Activated CD4-positive, alpha-beta T cell treated with anti-CD3 and anti-CD28 coated beads, Interleukin-2, amount 50 U/mL, for 4 hours (primary cell): ENCODE data around the gene DNAJB8.

ENCODE experiments used
- DNase-seq, 2 experiments: peaks; one replicate each; pipeline ENCODE4 v3.0.0-alpha.2; 2020

DNAJB8 gene

DNA sequence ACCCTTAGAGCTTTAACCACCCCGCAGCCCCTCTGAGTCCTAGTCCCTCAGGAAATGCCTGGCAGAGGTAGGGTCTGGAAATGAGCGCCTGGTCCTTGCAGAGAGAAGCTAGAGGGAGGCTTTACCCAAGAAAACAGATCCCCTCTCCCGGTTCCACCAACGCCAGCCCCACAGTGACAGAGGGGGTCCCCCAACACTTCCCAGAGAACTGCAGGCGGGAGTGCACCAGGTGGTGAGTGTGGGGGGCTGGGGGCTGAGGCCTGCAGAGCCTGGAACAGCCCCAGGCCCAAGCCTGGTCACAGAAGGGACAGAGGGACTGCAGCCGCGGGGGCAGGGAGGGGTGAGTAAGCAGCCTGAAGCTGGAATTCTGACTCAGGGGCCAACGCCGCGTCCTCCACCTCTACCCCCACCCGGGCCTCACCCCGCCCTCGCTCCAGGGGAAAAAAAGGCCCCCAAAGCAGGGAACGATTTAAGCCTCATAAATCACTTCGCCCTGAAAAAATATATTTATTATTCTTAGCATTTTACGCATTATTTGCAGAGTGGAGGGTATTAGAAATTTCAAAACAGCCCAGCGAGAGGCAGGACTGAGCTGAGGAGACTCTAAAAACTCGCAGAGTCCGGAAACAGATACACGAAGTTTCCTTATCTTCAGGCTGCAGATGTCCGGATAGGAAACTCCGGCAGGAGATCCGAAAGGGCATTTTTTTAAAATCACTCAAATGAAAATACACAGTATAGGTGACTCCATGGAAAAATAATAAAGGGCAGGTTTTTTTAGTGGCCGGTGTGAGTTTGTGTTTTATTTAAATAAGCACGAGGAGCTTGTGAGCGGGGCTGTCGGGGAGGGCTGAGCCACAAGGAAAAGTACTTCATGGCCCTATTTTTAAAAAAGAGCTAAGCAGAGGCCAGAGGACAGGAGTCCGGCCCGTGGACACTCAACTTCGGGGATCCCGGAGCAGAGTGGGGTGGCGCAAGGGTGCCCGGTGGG, 16.3 kb upstream of the DNAJB8 start:
- DNase-seq: no peak

DNA sequence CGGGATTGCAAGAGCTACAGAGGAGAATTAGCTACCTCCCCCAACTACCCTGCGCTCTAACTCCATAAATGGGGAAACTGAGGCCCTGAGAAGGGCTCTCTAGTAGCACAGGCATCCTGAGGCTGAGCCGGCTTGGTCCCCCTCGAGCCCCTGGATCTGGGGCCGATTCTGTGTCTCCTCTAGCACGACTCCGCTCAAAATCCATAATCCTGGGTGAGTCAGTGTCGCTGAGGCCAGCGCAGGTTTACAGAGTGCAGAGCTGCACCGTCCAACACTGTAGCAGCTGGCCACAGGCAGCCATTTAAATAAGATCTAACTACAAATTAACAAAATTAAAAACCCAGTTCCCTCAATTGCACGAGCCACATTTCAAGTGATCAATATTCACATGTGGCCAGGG, 15.5 kb upstream of the DNAJB8 start:
- DNase-seq: no peak

DNA sequence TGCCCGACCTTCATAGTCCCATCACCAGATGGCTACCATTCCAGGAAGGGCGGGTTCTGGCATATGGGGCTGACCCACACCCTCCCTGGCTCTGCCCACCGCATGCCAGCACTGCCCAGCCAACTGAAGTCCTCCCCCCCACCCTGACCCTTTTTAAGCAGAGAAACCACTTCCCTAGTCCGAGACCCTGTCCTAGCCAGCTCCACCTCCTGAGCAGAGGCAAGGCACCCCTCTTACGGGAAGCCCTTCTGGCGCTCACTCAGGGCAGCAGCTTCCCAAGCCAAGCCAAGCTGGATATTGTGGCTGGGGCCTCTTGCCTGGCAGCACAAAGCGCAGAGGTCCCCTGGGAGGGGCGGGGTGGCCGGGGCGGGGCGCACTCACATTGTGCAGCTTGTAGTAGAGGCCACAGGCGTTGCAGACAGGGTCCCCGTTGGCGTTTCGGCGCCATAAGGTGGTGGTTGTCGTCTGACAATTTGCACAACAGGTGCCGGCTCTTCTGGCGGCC, 14.8 kb upstream of the DNAJB8 start:
- no peak for DNase-seq

DNA sequence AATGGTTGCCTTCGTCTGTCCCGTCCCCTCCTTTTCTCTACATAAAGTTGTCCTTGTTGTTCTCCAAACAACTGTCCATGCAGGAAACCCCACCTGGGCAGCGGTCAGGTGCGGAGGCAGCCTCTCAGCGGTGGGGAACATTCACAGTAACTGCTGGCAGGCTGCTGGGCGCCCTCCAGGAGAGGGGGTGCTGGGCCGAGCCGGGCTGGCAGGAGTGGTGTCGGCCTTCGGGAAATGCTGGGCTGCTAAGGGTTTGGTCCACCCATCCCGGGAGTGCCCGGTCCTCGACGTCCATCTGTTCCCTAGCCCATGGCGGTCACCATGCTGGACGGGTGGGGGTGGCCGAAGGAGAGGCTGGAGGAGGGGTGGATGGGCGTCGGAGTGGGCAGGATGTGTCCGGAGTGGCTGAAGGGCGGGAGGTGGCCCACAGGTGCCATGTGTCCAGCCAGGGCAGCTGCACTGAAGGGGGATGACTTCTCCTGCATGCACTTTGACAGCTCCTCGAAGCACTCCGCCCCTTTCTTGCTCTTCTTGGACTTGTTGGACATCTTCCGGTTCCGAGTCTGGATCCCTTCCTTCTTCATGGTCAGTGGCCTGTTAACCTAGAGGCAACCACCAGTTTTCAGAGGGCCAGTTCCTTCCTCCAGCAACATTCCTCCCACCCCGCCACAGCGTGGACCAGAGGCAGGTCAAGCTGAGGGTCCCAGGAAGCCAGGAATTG, 14.2 kb upstream of the DNAJB8 start:
- no peak for DNase-seq

DNA sequence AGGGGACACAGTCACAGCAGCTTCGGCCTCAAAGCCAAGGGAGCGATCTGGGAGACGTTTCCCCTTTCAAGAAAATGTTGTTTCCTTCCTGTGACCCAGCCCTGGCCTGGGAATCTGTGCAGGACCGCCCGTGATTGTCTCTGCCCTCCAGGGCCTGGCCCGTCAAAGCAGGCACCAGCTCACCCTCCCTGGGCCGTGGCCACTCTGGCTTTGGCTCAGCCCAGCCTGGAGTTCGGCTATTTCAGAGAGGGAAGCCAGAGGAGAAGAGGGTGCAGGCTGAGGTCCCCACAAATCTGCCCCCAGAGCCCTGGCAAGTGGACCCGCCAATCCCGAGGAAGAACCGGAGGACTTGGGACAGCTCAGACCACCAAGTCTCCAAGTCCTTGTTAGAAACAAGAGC, 13.6 kb upstream of the DNAJB8 start:
- DNase-seq: no peak

DNA sequence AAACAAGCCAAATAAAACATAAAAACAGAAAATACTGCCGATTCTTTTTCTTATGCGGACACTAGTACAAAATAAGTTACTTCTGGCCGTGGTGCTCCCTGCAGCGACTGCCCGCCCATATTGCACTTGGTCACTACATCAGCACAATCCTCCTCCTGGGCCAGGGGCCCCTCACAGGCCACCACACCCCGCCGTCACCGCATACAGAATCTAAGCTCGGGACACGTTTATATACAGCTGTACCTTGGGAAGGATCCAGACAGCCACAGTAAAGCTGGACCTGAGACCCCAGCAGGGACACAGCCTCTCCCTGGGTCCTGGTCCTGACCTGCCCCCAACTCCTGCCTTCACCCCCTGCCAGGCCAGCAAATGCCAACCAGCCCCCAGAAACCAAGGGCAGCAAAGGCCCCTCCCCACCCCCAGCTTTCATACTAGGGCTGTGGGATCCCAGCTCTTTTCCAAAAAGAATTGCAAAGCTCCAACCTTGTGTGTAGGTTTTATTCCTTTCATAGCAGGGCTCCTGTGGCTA, 12.9 kb upstream of the DNAJB8 start:
- no peak for DNase-seq

DNA sequence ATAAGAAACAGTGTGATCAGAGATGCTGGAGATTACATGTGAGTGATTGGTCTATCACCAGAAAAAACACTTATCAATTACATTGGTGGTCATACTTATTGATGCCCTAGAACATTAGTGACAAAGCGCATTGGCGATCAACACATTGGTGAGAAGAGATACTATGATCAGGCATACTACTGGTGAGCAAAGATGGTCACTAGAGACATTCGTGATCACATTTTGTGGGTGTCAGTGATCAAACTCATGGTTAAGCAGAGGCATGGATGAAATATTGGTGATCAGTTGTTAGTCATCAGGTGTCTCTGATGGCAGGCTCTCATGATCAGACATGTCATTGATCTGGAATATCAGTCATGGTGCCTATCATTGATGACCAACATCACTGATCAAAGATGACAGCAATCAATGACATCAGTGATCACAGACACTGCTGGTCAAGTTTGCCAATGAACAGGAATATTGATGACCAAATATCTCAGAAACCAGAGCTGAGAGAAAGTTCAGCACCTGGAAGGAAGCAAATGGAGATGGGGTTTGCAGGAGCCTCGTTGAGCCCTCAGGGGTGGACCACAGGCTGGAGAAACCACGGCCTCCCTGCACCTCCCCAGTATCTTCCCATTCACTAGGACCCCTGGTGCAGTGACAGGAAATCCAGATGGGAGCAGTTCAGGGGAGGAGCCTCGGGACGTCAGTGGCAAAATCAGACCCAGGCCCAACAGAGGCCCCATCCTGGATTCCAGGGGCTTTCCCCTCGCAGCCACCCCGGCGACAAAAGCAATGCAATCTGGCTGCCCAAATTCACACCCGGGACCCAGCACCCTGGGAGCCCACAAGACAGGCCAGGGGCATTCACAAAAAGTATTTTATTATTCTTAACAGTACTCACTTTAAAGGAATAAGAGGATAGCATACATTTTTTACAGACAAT, 12.2 kb upstream of the DNAJB8 start:
- no peak for DNase-seq

DNA sequence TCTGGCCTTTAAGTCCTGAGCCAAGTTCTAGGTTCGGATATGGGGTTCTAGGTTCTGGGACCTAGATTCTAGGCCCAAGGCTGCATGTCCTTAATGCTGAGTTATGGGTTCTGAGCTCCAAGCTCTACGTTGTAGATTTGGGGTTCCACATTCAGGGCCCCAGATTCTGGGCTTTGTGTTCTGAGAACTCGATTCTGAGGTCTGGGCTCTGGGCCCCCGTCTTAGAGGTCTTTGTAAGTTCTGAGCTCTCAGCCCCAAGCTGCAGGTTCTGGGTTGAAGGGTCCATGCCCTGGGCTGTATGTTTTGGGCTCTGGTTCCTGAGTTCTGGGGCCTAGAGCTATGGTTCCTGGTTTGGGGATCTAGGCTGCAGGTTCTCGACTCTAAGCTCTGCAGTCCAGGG, 10.0 kb upstream of the DNAJB8 start:
- DNase-seq: no peak

DNA sequence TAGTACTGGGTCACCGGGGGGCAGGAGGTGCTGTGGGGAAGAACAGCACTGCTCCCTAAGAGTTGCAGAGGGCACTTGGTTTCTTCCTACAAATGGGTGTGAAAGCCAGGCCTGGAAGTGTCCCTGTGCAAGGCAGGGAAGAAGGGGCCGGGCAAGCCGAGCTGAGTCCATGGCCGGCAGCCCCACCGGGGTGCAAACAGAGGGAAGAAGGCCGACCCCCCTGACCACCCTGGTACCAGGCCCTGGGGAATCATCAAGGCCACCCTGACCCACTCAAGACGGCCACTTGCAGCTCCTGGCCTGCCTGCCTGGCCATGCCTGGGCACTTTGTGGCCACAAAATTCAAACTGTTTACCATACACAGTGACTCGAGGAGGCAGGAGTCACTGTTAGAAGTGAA, 8.7 kb upstream of the DNAJB8 start:
- DNase-seq: no peak

DNA sequence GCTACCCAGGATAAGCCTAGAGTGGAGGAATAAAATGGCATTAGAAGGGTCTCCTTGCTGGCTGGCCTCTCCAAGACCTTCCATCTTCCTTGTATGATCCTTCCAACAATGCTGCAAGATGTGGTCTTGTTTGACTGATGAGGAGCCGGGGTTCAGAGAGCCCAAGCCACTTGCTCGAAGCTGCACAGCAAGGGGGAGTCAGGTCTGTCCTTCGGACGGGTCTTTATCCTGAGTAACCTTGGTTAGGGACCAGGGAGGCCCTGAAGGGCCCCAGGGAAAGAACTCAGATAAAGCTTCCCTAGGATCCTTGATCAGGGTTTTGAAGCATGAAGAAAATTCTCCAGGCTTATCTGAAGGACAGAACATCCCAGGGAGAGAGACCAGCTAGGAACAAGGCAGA, 7.0 kb upstream of the DNAJB8 start:
- no peak for DNase-seq

DNA sequence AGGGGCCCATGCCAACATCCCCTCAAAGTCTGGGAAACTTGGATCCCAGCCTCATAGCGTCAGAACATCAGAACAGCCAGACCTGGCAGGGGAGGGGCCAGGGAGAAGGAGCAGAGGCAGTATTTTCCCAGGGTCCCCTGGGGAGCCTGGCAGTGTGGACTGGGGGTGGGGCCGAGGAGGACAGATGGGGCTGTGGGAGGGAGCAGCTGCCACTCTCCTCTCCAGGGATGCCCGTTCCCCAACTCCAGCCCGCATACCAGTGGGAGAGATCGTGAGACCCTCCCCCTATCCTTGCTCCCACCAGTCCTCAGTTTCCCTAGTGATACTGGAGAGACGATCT, 6.5 kb upstream of the DNAJB8 start:
- DNase-seq: no peak

DNA sequence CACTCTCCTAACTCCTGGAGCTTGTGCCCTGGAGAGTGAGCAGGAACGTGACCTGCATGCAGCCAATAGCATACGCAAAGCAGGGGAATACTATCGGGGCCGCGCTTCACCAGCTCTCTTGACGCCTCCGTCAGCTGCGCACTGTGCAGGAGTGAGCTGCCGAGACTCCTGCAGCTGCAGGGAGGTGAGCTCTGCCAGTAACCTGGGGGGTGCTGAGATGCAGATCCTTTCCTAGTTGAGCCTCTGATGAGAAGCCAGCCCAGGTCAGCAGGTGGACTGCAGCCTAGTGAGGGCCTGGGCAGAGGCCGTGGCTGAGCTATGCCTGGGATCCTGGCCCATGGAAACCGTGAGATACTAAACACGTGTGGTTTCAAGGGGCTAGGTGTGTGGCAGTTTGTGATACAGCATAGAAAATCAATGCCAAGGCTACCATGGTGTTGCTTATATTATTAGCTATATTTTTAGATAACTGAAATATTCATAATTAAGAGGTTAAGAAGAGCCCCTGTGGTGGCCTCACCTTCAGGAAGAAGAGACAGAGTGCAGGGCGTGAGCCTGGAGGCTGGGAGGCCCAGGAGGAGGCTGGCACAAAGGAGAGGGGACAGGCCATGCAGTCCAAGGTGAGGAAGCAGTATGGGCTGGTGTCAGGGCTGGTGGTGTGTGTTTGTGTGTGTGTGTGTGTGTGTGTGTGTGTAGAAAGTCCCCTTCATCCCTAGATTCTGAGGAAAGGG, 5.9 kb upstream of the DNAJB8 start:
- no peak for DNase-seq

DNA sequence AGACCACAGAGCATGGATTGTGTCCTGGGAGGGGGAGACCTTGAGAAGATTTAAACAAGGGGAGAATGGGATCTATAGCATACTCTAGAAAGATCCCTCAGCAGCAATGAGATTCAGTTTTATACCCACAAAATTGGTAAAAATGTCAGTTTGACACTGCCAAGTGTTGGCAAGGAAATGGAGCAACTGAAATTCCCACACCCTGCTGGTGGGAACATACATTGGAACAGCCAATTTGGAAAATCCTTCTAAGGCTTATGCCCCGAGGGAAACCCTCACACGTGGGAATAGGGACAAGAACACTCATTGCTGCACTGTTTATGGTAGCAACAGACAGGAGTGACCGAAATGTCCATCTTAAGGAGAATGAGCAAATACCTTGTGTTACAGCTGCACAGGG, 5.0 kb upstream of the DNAJB8 start:
- DNase-seq: no peak

DNA sequence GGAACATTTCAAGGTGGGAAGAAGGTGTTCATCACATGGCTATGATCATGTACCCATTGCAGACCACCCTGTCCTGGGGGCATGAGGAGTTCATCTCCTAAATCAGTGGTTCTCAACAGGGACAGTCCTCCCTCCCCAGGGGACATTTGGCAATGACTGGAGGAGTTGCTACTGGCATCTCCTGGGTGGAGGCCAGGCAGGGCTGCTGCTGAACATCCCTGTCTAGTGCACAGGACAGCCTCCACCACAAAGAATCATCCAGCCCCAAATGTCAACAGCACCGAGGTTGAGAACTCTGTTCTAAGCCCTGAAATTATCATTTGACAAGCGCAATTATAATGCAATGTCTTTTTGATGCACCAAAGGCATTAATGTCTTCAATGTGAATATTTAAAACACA, 4.4 kb upstream of the DNAJB8 start:
- DNase-seq: no peak

DNA sequence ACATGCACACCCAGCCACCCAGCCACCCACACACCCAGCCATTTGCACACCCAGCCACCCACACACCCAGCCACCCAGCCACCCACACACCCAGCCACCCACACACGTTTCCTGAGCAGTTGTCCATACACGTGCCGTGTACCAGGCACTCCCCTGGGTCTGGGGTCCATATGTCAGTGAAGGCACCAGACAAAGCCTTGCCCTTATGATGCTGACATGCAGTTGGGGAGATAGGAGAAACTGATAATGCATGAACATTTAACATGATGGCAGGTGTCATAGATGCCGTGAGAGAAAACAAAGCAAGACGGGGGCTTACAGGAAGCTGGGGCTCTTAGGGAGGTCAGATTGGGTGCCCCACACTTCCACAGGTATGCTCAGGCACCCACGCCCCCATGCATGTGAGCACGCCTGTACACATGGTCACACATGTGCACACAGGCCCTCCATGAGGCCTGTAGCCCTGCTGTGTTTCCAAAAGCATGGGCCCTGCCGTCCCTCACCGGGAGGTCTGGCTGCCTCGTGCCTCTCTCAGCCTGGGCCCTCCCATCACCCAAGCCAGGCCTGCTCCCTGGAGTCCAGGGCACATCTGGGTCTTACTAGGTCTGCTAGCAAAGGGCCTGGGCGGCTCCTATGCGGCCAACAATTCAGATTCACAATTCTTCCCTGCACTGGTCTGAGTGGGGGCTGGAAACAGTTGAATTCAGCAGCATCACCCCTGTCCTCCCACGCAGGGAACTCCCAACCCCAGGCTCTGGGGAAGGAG, 3.6 kb upstream of the DNAJB8 start:
- no peak for DNase-seq

DNA sequence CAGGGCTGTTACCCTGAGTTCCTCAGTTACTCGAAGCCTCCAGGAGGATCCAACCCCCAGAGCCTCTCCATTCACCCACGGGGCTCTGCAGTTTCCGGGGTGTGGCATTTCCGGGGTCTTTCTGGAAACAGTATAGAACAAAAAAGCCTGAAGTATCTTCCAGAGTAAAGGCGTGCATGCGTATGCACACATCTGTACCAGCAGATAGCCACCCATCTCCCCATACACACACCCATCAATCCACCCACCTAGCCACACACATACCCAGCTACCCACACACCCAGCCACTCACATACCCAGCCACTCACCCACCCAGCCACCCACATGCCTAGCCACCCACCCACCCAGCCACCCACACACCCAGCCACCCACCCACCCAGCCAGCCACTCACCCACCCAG, 2.9 kb upstream of the DNAJB8 start:
- DNase-seq: no peak

DNA sequence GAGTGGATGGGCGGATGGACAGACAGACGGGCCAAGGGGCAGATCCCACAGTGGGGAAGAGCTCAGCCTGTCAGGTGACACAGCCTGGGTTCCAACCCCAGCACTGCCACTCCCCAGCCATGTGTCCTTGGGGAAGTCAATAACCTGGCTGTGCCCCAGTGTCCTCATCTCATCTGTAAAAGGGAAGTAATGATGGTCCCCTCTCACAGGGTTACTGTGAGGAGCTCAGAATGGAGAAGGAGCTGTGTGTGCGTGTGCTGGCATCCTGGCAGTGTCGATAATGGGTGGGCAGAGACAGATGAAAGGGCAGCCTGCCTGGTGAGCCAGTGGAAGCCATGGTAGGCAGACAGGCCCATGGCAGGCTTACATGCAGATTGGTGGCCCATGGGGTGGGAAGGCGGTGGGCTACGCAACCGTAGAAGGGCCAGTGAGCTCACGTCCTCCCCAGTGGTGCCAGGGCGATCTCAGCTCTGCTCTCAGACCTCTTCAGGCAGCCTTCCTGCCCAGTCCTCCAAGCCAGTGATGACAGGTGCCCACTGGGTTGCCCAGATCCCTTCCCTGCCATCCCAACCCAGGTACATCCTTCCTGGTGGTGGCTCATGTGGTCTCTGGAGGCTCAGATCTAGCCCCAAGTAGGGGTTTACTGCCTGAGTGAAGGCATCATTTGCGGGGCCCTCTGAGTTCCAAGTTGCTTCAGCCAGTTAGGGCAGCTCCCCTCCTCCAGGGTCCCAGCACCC, 2.3 kb upstream of the DNAJB8 start:
- no peak for DNase-seq

DNA sequence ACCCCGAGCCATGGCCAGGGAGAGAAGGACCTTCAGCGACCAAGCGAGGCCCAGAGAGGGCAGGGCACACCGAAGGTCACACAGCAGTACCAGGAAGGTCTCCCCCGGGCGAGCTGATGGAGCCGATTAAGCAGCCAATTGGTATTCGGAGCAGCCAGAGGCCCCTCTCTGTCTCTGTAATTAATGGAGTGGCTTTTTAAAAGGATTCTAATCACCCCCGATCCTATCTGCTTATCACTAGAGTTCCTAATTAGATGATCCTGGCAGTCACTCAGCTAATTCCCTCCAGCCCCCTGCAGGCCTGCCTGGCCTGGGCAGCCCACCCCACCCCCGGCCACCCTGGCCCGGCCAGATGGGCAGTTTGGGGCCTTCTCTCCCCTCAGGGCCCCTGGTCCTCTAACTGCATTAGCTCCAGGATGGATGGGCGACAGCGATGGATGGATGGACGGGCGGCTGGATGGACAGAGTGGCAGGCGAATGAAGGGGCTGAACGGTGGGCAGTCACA, 1.6 kb upstream of the DNAJB8 start:
- DNase-seq: no peak

DNA sequence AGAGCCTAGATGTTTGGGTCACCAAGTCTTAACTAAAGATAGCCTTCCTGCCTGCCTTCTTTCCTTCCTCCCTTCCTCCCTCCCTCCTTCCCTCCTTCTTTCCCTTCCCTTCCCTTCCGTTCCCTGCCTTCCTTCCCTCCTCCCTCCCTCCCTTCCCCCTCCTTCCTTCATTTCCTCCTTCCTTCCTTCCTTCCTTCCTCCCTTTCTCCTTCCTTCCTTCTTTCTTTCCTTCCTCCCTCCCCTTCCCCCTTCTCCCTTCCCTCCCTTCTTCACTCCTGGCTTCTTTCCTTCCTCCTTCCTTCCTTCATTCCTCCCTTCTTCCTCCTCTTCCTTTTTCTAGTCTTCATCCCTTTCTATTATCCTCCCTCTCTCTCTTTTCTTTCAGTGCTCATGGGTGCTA, 2.0 kb downstream of the DNAJB8 start:
- DNase-seq: no peak

DNA sequence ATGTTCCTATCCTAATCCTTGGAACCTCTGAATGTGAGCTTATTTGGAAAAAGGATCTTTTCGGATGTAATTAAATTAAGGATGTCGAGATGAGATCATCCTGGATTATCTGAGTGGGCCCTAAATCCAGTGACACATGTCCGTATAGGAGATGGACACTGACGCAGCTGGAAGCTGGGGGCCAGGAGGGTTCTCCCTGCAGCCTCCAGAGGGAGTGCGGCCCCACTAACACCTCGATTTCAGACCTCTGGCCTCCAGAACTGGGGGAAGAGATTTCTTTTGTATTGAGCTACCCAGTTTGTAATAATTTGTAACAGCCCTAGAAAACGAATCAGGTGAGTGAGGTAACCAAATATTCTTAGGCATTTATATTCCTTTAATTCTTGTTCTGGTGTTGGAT, 2.5 kb downstream of the DNAJB8 start:
- DNase-seq: no peak
